ENCODE results near the gene MPP3.
"Not testable (repeated sequence)": the region's sequence is repeated elsewhere in the genome, so short reads cannot be mapped to it uniquely, and the experiment has no call there.

The MPP3 gene

DNA sequence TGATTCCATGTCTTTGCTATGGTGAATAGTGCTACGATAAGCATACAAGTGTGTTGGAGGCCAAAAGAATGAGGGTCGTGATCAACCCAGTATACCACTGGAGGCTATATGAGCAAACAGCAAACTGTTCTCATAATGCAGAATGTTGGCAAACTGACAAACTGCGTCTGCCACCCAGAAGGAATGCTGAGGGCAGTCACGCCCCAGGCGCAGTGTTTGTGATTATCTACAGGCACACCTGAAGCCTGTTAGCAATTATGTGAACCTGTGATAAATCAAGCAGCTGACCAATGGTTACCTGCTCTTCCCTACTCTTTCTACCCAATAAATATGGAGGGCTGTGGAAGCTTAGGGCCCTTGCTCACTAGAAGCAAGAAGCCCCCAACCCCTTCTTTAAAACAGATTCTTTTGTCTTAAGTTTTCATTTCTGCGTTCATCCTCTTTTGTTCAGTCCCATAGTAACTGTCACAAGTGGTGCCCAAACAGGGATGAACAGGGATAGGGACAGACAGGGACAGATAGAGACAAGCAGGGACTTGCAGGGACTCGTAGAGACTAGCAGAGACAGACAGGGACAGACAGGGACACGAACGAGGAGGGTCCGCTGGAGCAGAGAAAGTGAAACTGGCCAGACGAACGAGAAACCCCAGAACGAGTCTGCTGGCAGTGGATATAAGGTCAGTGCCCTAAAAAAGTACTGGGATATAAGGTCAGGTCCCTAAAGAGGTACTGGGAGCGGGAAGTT is 39.2 kb upstream of the MPP3 start:
- Histone ChIP-seq H3K27ac (no peak overlapping the region), H3K79me2 (ENCODE audit: insufficient read depth, low read depth) (no peaks in the 10 kb centered on the region), H3K27me3 (ENCODE audit: insufficient read depth, low read depth) (0 out of 2 replicates have a peak, but pooled peaks cover 3% of the 10 kb centered on the region), H3K4me2 (no peak overlapping the region), H3K9ac (no peak overlapping the region), H3K4me1 (ENCODE audit: low read depth, poor library complexity, severe bottlenecking) (no peaks in the 10 kb centered on the region), H3K36me3 (ENCODE audit: insufficient read depth) (no peaks in the 10 kb centered on the region), H3K4me3 (IDR thresholded peaks at IDR 0.05; ENCODE audit: insufficient read depth, low read depth, low read length) (no peak overlapping the region), H4K20me1 (ENCODE audit: insufficient read depth) (no peaks in the 10 kb centered on the region), H2AFZ (ENCODE audit: low read depth) (no peak overlapping the region)
- TF ChIP-seq, protein P1, sequence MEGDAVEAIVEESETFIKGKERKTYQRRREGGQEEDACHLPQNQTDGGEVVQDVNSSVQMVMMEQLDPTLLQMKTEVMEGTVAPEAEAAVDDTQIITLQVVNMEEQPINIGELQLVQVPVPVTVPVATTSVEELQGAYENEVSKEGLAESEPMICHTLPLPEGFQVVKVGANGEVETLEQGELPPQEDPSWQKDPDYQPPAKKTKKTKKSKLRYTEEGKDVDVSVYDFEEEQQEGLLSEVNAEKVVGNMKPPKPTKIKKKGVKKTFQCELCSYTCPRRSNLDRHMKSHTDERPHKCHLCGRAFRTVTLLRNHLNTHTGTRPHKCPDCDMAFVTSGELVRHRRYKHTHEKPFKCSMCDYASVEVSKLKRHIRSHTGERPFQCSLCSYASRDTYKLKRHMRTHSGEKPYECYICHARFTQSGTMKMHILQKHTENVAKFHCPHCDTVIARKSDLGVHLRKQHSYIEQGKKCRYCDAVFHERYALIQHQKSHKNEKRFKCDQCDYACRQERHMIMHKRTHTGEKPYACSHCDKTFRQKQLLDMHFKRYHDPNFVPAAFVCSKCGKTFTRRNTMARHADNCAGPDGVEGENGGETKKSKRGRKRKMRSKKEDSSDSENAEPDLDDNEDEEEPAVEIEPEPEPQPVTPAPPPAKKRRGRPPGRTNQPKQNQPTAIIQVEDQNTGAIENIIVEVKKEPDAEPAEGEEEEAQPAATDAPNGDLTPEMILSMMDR (conservative IDR thresholded peaks at IDR 0.05; ENCODE audit: low read depth, low read length): no peak

GRCh38 chr17:43869031-43869430 is 36.1 kb upstream of the MPP3 start:
- H4K20me1 ChIP-seq (ENCODE audit: insufficient read depth): not testable (repeated sequence)

DNA sequence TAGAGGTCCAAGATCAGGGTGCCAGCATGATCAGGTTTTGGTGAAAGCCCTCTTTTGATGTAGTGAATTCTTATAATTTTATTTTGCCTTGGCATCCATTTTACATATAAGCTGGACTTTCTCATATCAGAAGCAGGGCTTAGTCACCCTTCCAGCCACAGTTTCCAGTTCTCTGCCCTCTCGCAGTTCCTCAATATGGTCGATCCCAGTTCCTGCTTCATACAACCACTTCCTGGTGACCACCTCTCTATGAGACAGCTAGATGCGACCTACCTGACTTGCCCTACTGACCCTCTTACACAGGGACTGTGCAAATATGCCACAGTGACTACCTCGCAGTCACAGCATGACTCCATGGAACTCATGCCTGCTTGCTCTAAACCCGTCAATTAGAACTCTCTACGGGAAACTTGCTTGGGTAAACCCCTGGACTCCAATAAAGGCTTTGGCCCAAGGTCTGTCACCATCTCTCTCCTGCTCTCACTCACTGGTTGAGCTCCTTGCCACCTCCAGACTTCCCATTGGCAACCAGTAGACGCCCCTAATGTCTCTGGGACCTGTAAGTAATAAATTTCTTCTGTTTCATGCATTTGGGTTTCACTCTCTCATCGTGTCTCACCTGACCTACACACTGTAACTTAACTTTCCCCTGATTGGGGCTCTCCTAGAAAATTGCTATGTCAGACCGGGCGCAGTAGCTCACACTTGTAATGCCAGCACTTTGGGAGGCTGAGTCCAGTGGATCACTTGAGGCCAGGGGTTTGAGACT is 35.5 kb upstream of the MPP3 start:
- H4K20me1 ChIP-seq (ENCODE audit: insufficient read depth): no peaks in the 10 kb centered on the region
- H3K4me3 ChIP-seq (IDR thresholded peaks at IDR 0.05; ENCODE audit: insufficient read depth, low read depth, low read length): no peak overlapping the region
- H3K36me3 ChIP-seq (ENCODE audit: insufficient read depth): no peaks in the 10 kb centered on the region
- peaks cover 3% of the 10 kb centered on the region; the same call in 1 of the 2 replicates for H3K27me3 ChIP-seq (ENCODE audit: insufficient read depth, low read depth)
- H2AFZ ChIP-seq (ENCODE audit: low read depth): no peak overlapping the region
- H3K27ac ChIP-seq: no peak overlapping the region
- TF ChIP-seq, protein P1 (conservative IDR thresholded peaks at IDR 0.05; ENCODE audit: low read depth, low read length): no peak
- no peak overlapping the region for H3K9ac ChIP-seq
- H3K4me1 ChIP-seq (ENCODE audit: low read depth, poor library complexity, severe bottlenecking): no peaks in the 10 kb centered on the region
- no peak overlapping the region for H3K4me2 ChIP-seq
- H3K79me2 ChIP-seq (ENCODE audit: insufficient read depth, low read depth): no peaks in the 10 kb centered on the region

More at GRCh38 chr17:43869031-43869430, 36.1 kb upstream of the MPP3 start:
- not testable (repeated sequence) for H3K4me3 ChIP-seq (IDR thresholded peaks at IDR 0.05; ENCODE audit: insufficient read depth, low read depth, low read length); H3K36me3 ChIP-seq (ENCODE audit: insufficient read depth); H2AFZ ChIP-seq (ENCODE audit: low read depth); H3K9ac ChIP-seq; H3K4me2 ChIP-seq; H3K79me2 ChIP-seq (ENCODE audit: insufficient read depth, low read depth); H3K27me3 ChIP-seq (ENCODE audit: insufficient read depth, low read depth); H3K4me1 ChIP-seq (ENCODE audit: low read depth, poor library complexity, severe bottlenecking); H3K27ac ChIP-seq

GRCh38 chr17:43864161-43864984 is 31.4 kb upstream of the MPP3 start:
- no peaks in the 10 kb centered on the region for H3K79me2 ChIP-seq (ENCODE audit: insufficient read depth, low read depth)
- H3K27ac ChIP-seq: no peak overlapping the region
- no peaks in the 10 kb centered on the region for H3K36me3 ChIP-seq (ENCODE audit: insufficient read depth)
- H3K27me3 ChIP-seq (ENCODE audit: insufficient read depth, low read depth): peaks cover 6% of the 10 kb centered on the region
- no peak overlapping the region for H3K4me2 ChIP-seq
- H3K9ac ChIP-seq: no peak overlapping the region
- no peak overlapping the region for H3K4me3 ChIP-seq (IDR thresholded peaks at IDR 0.05; ENCODE audit: insufficient read depth, low read depth, low read length)
- H2AFZ ChIP-seq (ENCODE audit: low read depth): no peak overlapping the region
- TF ChIP-seq, protein P1 (conservative IDR thresholded peaks at IDR 0.05; ENCODE audit: low read depth, low read length): no peak
- no peaks in the 10 kb centered on the region for H3K4me1 ChIP-seq (ENCODE audit: low read depth, poor library complexity, severe bottlenecking)
- H4K20me1 ChIP-seq (ENCODE audit: insufficient read depth): no peaks in the 10 kb centered on the region
